HepG2 (cell line): ENCODE data around the gene ZNF563.

Experiments
- BORCS8-MEF2B ChIP-seq: sonication (generic); formaldehyde crosslinking; IDR thresholded peaks from 2 replicates; pipeline ENCODE4 v1.8.0; 2022; ENCODE audit warnings: mild to moderate bottlenecking, missing genetic modification reagents
- CTCF ChIP-seq: sonication (generic); formaldehyde crosslinking; IDR thresholded peaks from 2 replicates; pipeline ENCODE4 v1.5.0; 2020; ENCODE audit warnings: mild to moderate bottlenecking, missing genetic modification reagents, moderate library complexity
- ZNF3 ChIP-seq: IDR thresholded peaks from 2 replicates; pipeline ENCODE4 v1.7.0; 2017; ENCODE audit warnings: inconsistent platforms

GRCh38 chr19:12331211-12331941 is 2.1 kb downstream of the ZNF563 start:
- TF ChIP-seq BORCS8-MEF2B: no peak
- no peak for TF ChIP-seq ZNF3
- TF ChIP-seq CTCF (CRISPR knock-in tag): no peak
